HG03280 (cell line): ENCODE results near the gene PRPF38A.

ENCODE experiments used
- ATAC-seq: cut with Tn5 transposase; IDR thresholded peaks from one replicate; pipeline ENCODE4 v1.9.1; 2021; ENCODE audit warnings: mild to moderate bottlenecking, moderate library complexity; ENCODE audit not compliant: unreplicated experiment

Gene PRPF38A

DNA sequence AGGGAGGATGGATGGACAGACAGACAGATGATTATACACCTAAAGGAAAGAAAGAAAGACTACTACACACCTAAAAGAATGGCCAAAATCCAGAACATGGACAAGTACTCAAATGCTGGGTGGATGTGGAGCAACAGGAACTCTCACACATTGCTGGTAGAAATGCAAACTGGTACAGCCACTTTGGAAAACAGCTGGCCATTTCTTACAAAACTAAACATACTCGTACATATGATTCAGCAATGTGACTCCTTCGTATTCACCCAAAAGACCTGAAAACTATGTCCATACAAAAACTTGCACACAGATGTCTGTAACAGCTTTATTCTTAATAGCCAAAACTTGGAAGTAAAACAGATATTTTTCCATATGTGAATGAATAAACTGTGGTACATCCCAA is 51.3 kb downstream of the PRPF38A start:
- ATAC-seq = no peak

DNA sequence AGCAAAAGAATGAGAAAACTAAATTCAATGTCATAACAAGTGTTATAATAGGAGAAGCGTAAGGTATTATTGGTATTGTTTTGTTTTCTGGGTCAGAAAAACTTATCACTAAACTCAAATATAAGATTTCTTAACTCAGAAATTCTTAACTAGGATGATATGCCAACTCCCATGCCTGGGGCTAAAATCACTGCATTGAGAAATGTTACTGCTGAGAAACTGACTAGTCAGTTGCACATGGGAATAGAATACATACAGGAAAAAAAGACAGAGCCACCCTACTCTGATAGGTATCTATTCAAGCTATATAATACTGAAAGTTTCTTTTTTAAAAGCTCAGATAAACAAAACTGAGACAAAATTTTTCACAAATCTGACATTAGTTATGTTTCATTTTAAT is 56.3 kb downstream of the PRPF38A start:
- ATAC-seq = no peak

GRCh38 chr1:52461821-52462220 is 57.4 kb downstream of the PRPF38A start:
- no peak for ATAC-seq

DNA sequence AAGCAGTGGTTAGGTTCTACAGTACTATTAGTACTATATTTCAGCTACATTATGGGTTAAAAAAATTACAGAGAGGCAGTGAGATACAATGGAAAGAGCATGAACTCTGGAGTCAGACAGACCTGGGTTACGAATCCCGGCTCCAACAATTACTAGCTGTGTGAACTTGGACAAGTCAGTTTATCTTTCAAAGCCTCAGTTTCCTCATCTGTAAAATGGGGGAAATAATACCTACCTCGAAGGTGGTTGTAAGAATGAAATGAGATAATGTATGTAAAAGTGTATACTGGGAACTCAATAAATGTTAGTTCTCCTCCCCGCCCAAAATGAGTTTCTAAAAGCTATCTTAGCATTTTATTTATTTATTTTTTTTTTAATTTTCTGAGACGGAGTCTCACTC is 59.5 kb downstream of the PRPF38A start:
- ATAC-seq = no peak

- no peak for ATAC-seq
Measured at GRCh38 chr1:52469108-52469507, 64.7 kb downstream of the PRPF38A start.
